T follicular helper cell (primary cell): ENCODE results near the gene RHBDF1.

ENCODE experiments used
- DNase-seq: peaks from one replicate; pipeline ENCODE4 v3.0.0-alpha.2; 2020; ENCODE audit warnings: low read depth

Gene RHBDF1

DNA sequence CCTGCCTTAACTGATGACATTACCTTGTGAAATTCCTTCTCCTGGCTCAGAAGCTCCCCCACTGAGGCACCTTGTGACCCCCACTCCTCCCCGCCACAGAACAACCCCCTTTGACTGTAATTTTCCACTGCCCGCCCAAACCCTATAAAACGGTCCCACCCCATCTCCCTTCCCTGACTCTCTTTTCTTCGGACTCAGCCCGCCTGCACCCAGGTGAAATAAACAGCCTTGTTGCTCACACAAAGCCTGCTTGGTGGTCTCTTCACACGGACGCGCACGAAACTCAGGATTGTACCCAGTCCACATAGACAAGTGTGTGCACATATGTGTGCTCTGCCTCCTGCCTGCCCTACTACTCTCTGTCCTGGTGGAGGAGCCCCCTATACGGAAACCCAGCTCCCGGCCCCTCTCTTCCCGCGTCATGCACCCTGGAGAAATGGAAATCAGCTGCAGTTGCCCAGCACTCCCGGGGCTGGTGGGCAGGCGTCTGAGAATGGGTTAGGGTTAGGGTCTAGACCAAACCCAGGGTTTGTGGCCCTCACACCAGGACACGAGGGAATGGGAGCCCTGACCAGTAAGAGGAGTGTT is 2.4 kb upstream of the RHBDF1 start:
- DNase-seq, result no peak

- DNase-seq, result no peak
Observed at GRCh38 chr16:74051-74746, 1.8 kb upstream of the RHBDF1 start.

- no peak for DNase-seq
Observed at GRCh38 chr16:71540-72401, 660 bp downstream of the RHBDF1 start.

DNA sequence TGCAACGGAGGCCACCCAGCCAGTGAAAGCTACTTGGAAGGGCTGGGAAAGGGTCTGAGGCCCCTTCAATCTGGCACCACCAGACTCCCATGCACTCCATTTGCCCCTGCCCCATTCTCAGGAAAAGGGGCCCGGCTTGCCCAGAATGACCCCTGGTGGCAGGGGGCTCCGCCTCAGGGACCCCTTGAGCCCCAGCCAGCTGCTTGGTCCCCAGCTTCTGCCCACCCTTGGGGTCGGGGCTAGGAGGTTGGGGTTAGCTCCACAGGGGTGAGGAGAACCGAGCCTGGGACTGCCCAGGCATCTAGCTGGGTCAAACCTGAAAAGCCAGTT is 1.3 kb downstream of the RHBDF1 start:
- DNase-seq, result no peak

- DNase-seq, result no peak
Observed at GRCh38 chr16:69181-69580, 3.2 kb downstream of the RHBDF1 start.

GRCh38 chr16:67884-68789 is 4.3 kb downstream of the RHBDF1 start:
- DNase-seq, result no peak

- no peak for DNase-seq
Observed at GRCh38 chr16:67183-67791, 5.1 kb downstream of the RHBDF1 start.

DNA sequence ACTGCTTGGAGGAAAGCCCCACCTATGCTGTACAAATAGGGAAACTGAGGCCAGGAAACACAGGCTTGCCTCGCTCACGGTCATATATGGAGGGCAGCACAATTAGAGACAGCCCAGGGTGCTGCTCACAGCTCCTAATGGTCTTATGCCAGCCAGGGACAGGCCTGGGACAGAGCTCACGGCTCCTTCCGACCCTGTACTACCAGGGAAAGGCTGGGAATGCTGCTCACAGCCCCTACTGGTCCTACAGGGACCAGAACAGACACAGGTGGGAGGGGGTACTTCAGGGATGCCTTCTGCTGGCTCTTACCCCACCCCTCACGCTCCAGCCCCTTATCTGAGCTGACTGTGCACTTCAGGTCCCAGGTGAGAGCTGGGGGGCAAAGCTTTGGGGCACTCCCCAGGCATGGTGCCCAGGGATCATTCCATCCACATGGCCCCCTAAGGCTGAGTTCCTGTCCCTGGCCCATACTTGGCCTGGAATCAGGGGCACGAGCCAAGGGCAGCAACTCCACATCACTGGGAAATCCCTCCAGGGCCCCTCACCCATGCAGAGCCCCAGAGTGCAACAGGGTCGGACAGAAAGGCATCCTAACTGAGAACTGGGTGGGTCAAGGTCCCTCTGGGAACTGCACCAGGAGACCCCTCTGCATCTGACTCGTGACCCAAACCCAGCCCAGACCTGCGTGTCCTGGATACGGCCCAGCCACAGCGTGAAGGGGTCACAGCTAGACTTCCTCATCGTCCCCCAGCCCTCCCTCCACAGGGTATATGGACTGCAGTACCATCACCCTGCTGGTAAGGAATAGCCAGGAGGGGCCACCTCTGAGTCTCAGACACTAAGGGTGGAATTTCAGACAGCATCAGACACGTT is 5.9 kb downstream of the RHBDF1 start:
- no peak for DNase-seq

DNA sequence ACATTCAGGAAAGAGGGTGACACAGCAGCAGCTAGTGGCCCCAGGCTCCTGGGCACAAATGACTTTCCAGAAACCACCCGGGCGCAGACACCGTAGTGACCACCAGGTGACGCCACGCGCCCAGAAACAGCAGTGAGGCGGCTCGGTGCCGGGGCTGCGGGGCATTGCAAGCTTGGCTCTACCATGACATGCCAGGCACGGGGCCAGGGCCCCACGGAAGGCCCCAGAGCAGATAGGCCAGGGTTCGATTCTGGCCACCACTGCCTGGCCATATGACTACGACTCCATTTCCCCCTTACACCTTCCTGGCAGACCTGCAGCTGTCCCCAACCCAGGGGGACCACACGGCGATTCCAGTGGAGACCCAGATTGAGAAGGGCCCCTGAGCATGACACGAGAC is 6.7 kb downstream of the RHBDF1 start:
- DNase-seq, result peak; percentile 72

DNA sequence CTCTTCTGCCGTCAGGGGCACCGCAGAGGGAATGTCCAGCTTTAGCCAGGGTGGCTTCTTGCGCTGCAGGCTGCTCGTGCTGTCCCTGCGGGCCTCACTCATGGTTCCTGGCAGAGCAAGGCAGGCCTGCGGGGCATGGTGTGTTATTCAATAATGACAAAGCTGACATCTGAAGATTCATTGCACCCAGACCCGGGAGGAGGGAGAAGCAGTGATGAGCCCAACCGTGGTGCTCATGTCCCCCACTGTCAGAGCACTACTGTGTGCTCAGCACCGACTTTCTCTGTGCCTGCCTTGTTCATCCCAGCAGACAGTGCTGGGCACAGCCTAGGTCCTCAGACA is 7.5 kb downstream of the RHBDF1 start:
- DNase-seq, result no peak

DNA sequence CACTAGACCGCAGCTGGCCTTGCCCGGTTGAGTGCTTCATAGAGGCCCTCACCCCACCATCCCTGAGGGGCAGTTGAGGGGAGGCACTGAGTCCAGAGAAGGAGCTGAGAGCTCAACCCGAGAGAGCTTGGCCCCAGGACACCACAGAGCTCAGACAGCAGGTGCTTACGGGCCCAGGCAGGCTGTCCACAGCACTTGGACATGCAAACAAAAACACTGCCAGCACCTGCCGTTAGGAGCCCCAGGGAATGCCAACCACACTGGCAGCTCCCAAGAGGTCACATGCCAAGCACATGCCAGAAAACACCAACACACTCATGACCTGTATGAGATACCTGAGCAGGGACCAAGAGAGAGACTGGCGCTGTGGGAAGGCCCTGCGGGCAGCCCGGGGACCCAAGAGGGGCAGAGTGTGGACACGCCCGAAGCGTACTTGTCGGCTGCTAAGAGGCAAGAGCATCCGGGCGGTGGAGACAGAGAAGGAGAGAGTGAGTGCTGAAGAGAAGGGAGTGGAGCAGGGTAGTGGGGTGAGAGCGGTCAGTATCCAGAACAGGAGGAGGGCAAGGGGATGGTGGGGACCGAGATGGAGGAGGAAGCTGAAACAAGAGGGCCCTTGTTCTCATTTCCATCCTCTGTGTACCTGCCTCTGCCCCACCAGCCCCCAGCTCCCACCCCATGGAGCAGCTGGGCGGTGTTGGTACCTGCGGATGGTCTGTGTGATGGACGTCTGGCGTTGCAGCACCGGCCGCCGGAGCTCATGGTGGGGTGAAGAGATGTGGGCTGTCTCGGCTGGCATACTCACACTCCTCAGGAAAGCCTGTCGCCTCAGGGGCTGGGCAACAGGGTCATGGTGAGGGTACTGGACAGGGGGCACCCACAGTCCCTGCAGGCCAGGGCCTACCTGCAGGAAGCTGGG is 8.2 kb downstream of the RHBDF1 start:
- DNase-seq, result no peak

- no peak for DNase-seq
Observed at GRCh38 chr16:63466-63865, 9.0 kb downstream of the RHBDF1 start.

GRCh38 chr16:62968-63391 is 9.5 kb downstream of the RHBDF1 start:
- DNase-seq, result no peak

DNA sequence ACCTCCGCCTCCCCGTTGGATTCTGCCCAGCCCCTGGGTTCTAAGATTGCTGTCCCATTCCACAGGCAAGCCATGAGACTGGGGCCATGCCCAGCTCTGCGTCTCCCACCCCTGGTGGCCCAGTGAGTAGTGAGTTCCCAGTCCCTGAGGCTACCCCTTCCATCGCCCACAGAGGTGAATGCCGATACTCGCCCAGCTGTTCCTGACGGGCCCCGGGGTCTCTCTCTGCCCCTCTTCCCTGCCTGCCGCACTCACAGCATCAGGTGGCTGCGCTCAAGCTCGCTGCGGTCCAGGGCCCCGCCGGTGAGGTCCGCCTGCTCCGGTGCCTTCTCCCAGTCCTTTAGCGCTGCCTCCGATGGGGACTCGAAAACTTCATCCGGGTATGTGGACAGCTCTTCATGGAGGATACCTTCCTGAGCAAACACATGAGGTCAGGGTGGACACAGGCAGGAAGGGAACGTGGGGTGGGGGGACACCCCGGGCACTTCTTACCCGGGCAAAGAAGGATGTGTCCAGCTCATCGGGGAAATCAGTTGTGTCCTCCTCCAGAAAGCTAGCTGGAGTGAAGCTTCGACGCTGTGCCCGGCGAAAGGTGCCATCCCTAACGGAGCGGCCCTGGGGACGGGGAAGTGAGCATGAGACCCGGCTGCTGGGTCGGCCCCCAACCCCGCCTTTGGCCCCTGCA is 10.0 kb downstream of the RHBDF1 start:
- DNase-seq, result no peak

DNA sequence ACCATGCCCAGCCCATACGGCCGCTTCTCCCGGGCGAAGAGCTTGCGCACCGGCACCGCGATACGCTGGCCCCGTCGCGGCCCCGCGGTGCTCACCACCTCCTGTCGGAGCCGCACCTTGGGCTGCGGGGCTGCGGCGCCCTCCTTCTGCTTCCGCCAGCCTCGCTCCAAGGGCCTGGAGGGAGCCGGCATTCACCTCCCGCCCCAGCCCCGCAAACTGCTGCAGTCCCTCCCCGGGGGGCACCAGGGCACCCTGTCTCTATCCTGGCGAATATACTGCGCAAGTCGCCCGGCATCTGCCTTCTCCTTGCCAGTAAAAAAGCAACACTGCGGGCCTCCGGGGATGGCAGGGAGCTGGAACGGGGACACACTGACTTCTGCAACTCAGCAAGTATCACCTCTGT is 10.6 kb downstream of the RHBDF1 start:
- no peak for DNase-seq

DNA sequence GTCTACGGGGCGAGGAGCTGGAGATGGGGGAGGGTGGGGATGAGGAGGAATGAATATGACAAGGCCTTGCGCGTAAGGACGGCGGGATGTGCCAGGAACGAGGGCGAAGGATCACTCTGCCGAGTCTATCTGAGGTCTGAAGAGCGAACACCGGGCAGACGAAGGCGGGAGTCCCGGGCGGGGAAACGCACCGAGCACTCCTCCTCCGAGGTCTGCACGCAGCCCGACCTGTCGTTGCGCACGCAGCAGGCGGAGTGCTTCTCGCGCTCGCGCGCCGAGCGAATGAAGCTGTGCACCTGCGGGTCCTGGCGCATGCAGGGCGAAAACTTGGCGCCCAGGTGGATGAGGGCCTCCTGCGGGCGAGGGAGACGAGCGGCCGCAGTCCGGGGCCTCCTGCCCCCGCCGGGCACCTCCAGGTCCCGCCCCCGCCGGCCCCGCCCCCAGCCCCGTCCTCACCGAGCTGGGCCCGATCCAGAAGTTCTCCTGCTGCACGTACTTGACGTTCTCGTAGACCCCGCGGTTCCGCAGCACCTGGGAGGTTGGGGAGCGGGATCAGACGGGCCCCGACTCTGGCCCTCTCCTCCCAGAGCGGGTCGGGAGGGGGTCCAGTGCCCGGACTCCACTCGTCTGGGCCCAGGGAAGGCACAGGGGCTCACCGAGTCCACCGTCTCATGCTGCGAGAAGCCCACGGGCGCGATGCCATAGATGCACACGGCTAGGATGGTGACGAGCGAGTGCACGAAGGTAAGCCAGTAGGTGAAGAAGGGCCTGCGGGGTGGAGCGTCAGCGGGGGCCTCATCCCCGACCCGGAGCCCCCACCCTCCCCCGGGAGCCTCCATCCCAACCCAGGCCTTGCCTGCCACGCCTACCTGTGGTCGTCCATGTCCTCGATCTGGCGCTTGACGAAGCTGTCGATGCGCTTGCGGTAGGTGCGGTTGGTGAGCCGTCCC is 11.2 kb downstream of the RHBDF1 start:
- no peak for DNase-seq

GRCh38 chr16:60166-60565 is 12.3 kb downstream of the RHBDF1 start:
- no peak for DNase-seq
